ENCODE data around the gene COG1.

COG1 gene

DNA sequence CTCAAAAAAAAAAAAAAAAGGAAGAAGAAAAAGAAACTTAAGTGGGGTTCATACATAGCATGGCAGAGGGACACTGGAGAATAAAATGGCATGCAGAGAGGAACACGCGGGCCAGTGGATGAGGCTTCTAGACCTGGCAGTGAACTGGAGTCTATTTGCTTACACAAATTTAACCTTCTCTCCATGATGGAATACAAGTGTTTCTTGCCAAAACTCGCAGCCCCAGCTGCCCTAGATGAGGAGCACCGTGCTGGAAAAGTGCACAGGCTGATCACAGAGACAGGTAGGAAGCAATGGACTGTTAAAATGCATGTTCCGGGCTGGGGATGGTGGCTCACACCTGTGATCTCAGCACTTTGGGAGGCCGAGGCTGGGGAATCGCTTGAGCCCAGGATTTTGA lies 18.7 kb upstream of the COG1 start:
- Histone ChIP-seq H3K79me2 (ENCODE audit: low read length) (no peaks in the 10 kb centered on the region), H3K9me2 (replicated peaks; ENCODE audit: insufficient read depth, low read length) (no peaks in the 10 kb centered on the region)
- TF ChIP-seq CTCF (IDR thresholded peaks at IDR 0.05; ENCODE audit: low read length) = no peak
- TF ChIP-seq EZH2phosphoT487 (IDR thresholded peaks at IDR 0.05; ENCODE audit: low read length) = no peak
- TF ChIP-seq EZH2 (optimal IDR thresholded peaks at IDR 0.05; ENCODE audit: low read depth, low read length) = no peak

DNA sequence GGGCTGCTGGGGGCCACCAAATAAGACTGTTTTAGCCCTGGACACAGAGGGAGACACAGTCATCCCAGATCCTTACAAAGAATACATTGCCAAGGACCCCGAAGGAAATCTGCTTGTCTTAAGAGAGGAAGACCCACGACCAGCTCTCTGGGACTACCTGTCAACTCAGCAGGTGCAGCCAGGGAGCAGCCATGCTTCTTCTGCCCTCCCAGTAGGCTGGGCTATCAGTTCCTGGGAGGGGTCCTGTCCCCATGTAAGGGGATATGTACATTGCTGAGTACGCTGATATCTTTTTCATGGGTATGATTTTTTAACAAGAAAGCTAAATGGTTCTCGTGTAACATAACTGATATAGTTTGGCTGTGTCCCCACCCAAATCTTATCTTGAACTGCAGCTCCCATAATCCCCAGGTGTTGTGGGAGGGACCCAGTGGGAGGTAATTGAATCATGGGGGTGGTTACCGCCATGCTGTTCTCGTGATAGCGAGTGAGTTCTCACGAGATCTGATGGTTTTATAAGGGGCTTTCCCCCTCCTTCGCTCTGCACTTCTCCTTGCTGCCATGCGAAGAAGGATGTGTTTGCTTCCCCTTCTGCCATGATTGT lies 16.8 kb upstream of the COG1 start:
- Histone ChIP-seq H3K36me3 (replicated peaks; ENCODE audit: insufficient read depth, low read length) (no peaks in the 10 kb centered on the region), H3K27me3 (replicated peaks; ENCODE audit: insufficient read depth, low read length) (no peaks in the 10 kb centered on the region), H3K4me1 (ENCODE audit: low read length) (no peaks in the 10 kb centered on the region), H4K20me1 (ENCODE audit: insufficient read depth, low read length) (no peaks in the 10 kb centered on the region), H2AFZ (ENCODE audit: low read length) (no peak overlapping the region), H3K27ac (ENCODE audit: low read length) (no peak overlapping the region), H3K9me3 (replicated peaks; ENCODE audit: insufficient read depth, low read length) (no peaks in the 10 kb centered on the region), H3K79me2 (ENCODE audit: low read length) (no peaks in the 10 kb centered on the region), H3K9ac (ENCODE audit: low read length) (no peak overlapping the region), H3K4me3 (ENCODE audit: low read length) (no peak overlapping the region), H3K4me2 (ENCODE audit: low read depth, low read length) (no peak overlapping the region), H3K9me2 (replicated peaks; ENCODE audit: insufficient read depth, low read length) (no peaks in the 10 kb centered on the region), H3F3A (ENCODE audit: insufficient read depth, low read length) (no peaks in the 10 kb centered on the region)
- no peak for DNase-seq
- no peak for TF ChIP-seq EZH2 (optimal IDR thresholded peaks at IDR 0.05; ENCODE audit: low read depth, low read length)
- TF ChIP-seq CTCF (IDR thresholded peaks at IDR 0.05; ENCODE audit: low read length) = no peak
- no peak for TF ChIP-seq EZH2phosphoT487 (IDR thresholded peaks at IDR 0.05; ENCODE audit: low read length)

More for the DNA sequence above, 18.7 kb upstream of the COG1 start:
- Histone ChIP-seq H3K4me1 (ENCODE audit: low read length) (no peaks in the 10 kb centered on the region), H3K27me3 (replicated peaks; ENCODE audit: insufficient read depth, low read length) (no peaks in the 10 kb centered on the region), H3K27ac (ENCODE audit: low read length) (no peak overlapping the region), H3K36me3 (replicated peaks; ENCODE audit: insufficient read depth, low read length) (no peaks in the 10 kb centered on the region), H2AFZ (ENCODE audit: low read length) (no peak overlapping the region), H4K20me1 (ENCODE audit: insufficient read depth, low read length) (no peaks in the 10 kb centered on the region), H3K4me2 (ENCODE audit: low read depth, low read length) (no peak overlapping the region), H3K9ac (ENCODE audit: low read length) (no peak overlapping the region), H3F3A (ENCODE audit: insufficient read depth, low read length) (no peaks in the 10 kb centered on the region), H3K4me3 (ENCODE audit: low read length) (no peak overlapping the region), H3K9me3 (replicated peaks; ENCODE audit: insufficient read depth, low read length) (no peaks in the 10 kb centered on the region)
- DNase-seq = no peak

- no peak overlapping the region for H3K4me2 ChIP-seq (ENCODE audit: low read depth, low read length)
- no peak for TF ChIP-seq CTCF (IDR thresholded peaks at IDR 0.05; ENCODE audit: low read length)
- no peak for TF ChIP-seq EZH2 (optimal IDR thresholded peaks at IDR 0.05; ENCODE audit: low read depth, low read length)
- TF ChIP-seq EZH2phosphoT487 (IDR thresholded peaks at IDR 0.05; ENCODE audit: low read length) = no peak
- H3K9me2 ChIP-seq (replicated peaks; ENCODE audit: insufficient read depth, low read length) = no peaks in the 10 kb centered on the region
- H3K9me3 ChIP-seq (replicated peaks; ENCODE audit: insufficient read depth, low read length) = no peaks in the 10 kb centered on the region
- H3K79me2 ChIP-seq (ENCODE audit: low read length) = no peaks in the 10 kb centered on the region
- H3K4me3 ChIP-seq (ENCODE audit: low read length) = no peak overlapping the region
- no peaks in the 10 kb centered on the region for H4K20me1 ChIP-seq (ENCODE audit: insufficient read depth, low read length)
- no peaks in the 10 kb centered on the region for H3K4me1 ChIP-seq (ENCODE audit: low read length)
- H3K27me3 ChIP-seq (replicated peaks; ENCODE audit: insufficient read depth, low read length) = no peaks in the 10 kb centered on the region
- no peaks in the 10 kb centered on the region for H3F3A ChIP-seq (ENCODE audit: insufficient read depth, low read length)
- no peak for DNase-seq
- no peak overlapping the region for H3K9ac ChIP-seq (ENCODE audit: low read length)
- no peak overlapping the region for H2AFZ ChIP-seq (ENCODE audit: low read length)
- H3K27ac ChIP-seq (ENCODE audit: low read length) = no peak overlapping the region
- H3K36me3 ChIP-seq (replicated peaks; ENCODE audit: insufficient read depth, low read length) = no peaks in the 10 kb centered on the region
These were observed 13.5 kb upstream of the COG1 start for GRCh38 chr17:73179387-73179786.
